SU-DHL-6 (cell line): ENCODE data around the gene CYYR1.

ENCODE experiments used
- CTCF ChIP-seq: fragments of 200-600 bp; sonication (generic); IDR thresholded peaks from one replicate; pipeline ENCODE4 v1.5.1; 2017; ENCODE audit warnings: antibody characterized with exemption, mild to moderate bottlenecking, low read length, moderate library complexity; ENCODE audit not compliant: insufficient read depth, poor library complexity, severe bottlenecking
- EZH2phosphoT487 ChIP-seq: fragments of 200-600 bp; sonication (generic), shearing (Covaris generic); conservative IDR thresholded peaks from 2 replicates; pipeline ENCODE4 v1.6.1; 2018; ENCODE audit warnings: mild to moderate bottlenecking, antibody characterized with exemption, low read length, moderate library complexity, mixed read lengths

DNA sequence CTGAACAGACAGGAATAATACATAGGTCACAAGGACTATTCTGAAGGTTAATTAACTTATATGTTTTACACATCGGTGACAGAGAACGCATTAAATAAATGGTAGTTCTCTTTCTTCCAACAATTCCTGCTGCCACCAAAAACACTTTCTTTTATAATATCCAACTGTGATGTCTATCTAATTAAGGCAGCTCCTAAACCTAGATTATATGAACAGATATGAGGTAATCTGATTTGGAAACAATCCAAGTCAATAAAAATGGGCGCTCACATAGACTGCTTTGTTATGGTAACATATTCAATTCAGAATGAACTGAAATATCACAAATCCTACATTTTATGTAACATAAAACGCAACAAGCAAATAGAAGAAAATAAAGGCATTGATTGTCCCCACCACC lies 16.0 kb downstream of the CYYR1 start:
- TF ChIP-seq CTCF (no peak), EZH2phosphoT487 (no peak)
